Esophagus squamous epithelium (tissue), 5 donors: Measurements from ENCODE around the gene NLRP4. TPM values are rescaled to one million over a fixed set of nuclear protein-coding genes. Genes with fewer than 3 reads are reported as not detected.

Experiments used
- DNase-seq: peaks from one replicate; lab custom pipeline; 2025; lab: John Stamatoyannopoulos, UW
- H3K27ac ChIP-seq, 4 donors: fragments of 200-600 bp; sonication (generic); one replicate each; pipeline ENCODE4 v1.5.1; 2016 to 2019; ENCODE audit warnings: mild to moderate bottlenecking in 1 of 4
- H3K27me3 ChIP-seq, 4 donors: fragments of 200-600 bp; sonication (generic); 1 replicate in 3 of 4; 2 replicates in 1 of 4; pipeline versions ENCODE4 v1.5.1 to v1.6.0; 2017 to 2021; ENCODE audit warnings: antibody characterized with exemption in 1 of 4
- H3K36me3 ChIP-seq, 3 donors: fragments of 200-600 bp; sonication (generic); one replicate each; pipeline ENCODE4 v1.5.1; 2016 to 2019
- H3K4me1 ChIP-seq, 3 donors: fragments of 200-600 bp; sonication (generic); one replicate each; pipeline ENCODE4 v1.5.1; 2017 to 2019
- H3K4me3 ChIP-seq, 4 donors: fragments of 200-600 bp; sonication (generic); 1 replicate in 3 of 4; 2 replicates in 1 of 4; pipeline ENCODE4 v1.5.1; 2016 to 2019; ENCODE audit warnings: mild to moderate bottlenecking in 2 of 4, moderate library complexity in 1 of 4
- H3K9me3 ChIP-seq, 3 donors: fragments of 200-600 bp; sonication (generic); one replicate each; pipeline ENCODE4 v1.5.1; 2016 to 2019
- CTCF ChIP-seq, 6 experiments: fragments of 450-650 bp in 4 of 6; fragments of 200-600 bp in 2 of 6; sonication (generic) in 2 of 6; IDR thresholded peaks; one replicate each; pipeline ENCODE4 v1.5.1; 2016 to 2019; ENCODE audit warnings: antibody characterized with exemption in 6 of 6, mild to moderate bottlenecking in 4 of 6, moderate library complexity in 4 of 6
- POLR2A ChIP-seq, 4 donors: fragments of 450-650 bp; IDR thresholded peaks; one replicate each; pipeline ENCODE4 v1.6.1; 2017; ENCODE audit warnings: antibody characterized with exemption in 4 of 4, mild to moderate bottlenecking in 4 of 4, moderate library complexity in 3 of 4
- WGBS, 2 donors: methylation state at CpG; one replicate each; pipeline ENCODE4 v1.1.5; 2018; 5-methylcytosine and 5-hydroxymethylcytosine counted together
- intact Hi-C: fragments of 100-400 bp; cut with DNase I; formaldehyde crosslinking; loops from one replicate; pipeline ENCODE4 v1.15.0; 2022
- total RNA-seq, 4 donors: library from RNA; depleted of rRNA; stranded (reverse); fragments of >200 nt; gene quantifications; one replicate each; pipeline ENCODE4 v1.1.0, GENCODE V29; 2016
- donor health status: DM: yes; HTN: yes; CAD: no.

NLRP4 gene
- under 1 TPM in 1 of 4 donors, not detected in 3; 0.30 TPM for total RNA-seq

GRCh38 chr19:55836340-55836739 lies at the start of gene NLRP4:
Gene NLRP4, plus strand, starts transcription at chr19:55836540. Its CDS starts 15,541 bp downstream, at chr19:55852081.
- intact Hi-C loops, result no loop called here
- Histone ChIP-seq H3K9me3 (peaks cover 0 to 5% (median 0%) of the 10 kb centered on the region in 3 donors), H3K27me3 (no peaks in the 10 kb centered on the region), H3K27ac (no peak within 1 kb of the TSS), H3K36me3 (no peaks in the 10 kb centered on the region), H3K4me1 (no peaks in the 10 kb centered on the region), H3K4me3 (no peak within 1 kb of the TSS)
- 91 to 92% methylated on average over 10 to 16 of the region's 16 CpGs for WGBS, 2 donors
- no peak for DNase-seq
- TF ChIP-seq CTCF (IDR thresholded peaks at IDR 0.05) (no peak), POLR2A (IDR thresholded peaks at IDR 0.05) (no peak)

- Histone ChIP-seq H3K9me3 (no peaks in the 10 kb centered on the region), H3K27me3 (no peaks in the 10 kb centered on the region), H3K36me3 (no peaks in the 10 kb centered on the region), H3K4me3 (no peak overlapping the region), H3K27ac (no peak overlapping the region), H3K4me1 (no peaks in the 10 kb centered on the region)
- DNase-seq, result no peak
- intact Hi-C loops, result no loop called here
- no peak for TF ChIP-seq POLR2A (IDR thresholded peaks at IDR 0.05)
- no peak for TF ChIP-seq CTCF (IDR thresholded peaks at IDR 0.05)
- 83 to 87% methylated on average over 11 of the region's 11 CpGs for WGBS, 2 donors
These were observed 41.3 kb upstream of the NLRP4 start for GRCh38 chr19:55795021-55795420.

GRCh38 chr19:55801416-55801815 lies 34.9 kb upstream of the NLRP4 start:
- H3K4me1 ChIP-seq, result no peaks in the 10 kb centered on the region
- no peak for TF ChIP-seq POLR2A (IDR thresholded peaks at IDR 0.05)
- TF ChIP-seq CTCF (IDR thresholded peaks at IDR 0.05), result no peak
- no peak overlapping the region for H3K27ac ChIP-seq
- intact Hi-C loops, result no loop called here
- H3K4me3 ChIP-seq, result no peak overlapping the region
- H3K36me3 ChIP-seq, result no peaks in the 10 kb centered on the region
- DNase-seq, result no peak
- no peaks in the 10 kb centered on the region for H3K27me3 ChIP-seq
- WGBS, 2 donors, result 56 to 57% methylated on average over 7 of the region's 7 CpGs
- H3K9me3 ChIP-seq, result no peaks in the 10 kb centered on the region

- Histone ChIP-seq H3K36me3 (no peaks in the 10 kb centered on the region), H3K9me3 (no peaks in the 10 kb centered on the region), H3K4me1 (no peaks in the 10 kb centered on the region), H3K4me3 (no peak overlapping the region), H3K27me3 (no peaks in the 10 kb centered on the region), H3K27ac (no peak overlapping the region)
- 66 to 84% methylated on average over 2 of the region's 2 CpGs for WGBS, 2 donors
- DNase-seq, result no peak
- intact Hi-C loops, result no loop called here
- no peak for TF ChIP-seq POLR2A (IDR thresholded peaks at IDR 0.05)
- no peak for TF ChIP-seq CTCF (IDR thresholded peaks at IDR 0.05)
These were observed 34.1 kb upstream of the NLRP4 start for GRCh38 chr19:55802281-55802680.

GRCh38 chr19:55809381-55810058 lies 26.8 kb upstream of the NLRP4 start:
- peak; percentile 21 for DNase-seq
- H3K4me1 ChIP-seq, result no peaks in the 10 kb centered on the region
- TF ChIP-seq CTCF (IDR thresholded peaks at IDR 0.05) (peak in 2 of 6 experiments; percentile 29 to 46), POLR2A (IDR thresholded peaks at IDR 0.05) (no peak)
- no peaks in the 10 kb centered on the region for H3K9me3 ChIP-seq
- H3K4me3 ChIP-seq, result no peak overlapping the region
- 38 to 41% methylated on average over 16 to 19 of the region's 20 CpGs for WGBS, 2 donors
- no peak overlapping the region for H3K27ac ChIP-seq
- intact Hi-C loops, result no loop called here
- no peaks in the 10 kb centered on the region for H3K27me3 ChIP-seq
- H3K36me3 ChIP-seq, result no peaks in the 10 kb centered on the region
